HG03354 (cell line): ENCODE data around the gene C10orf90.

Experiments used
- ATAC-seq: cut with Tn5 transposase; IDR thresholded peaks from one replicate; pipeline ENCODE4 v1.9.1; 2021; ENCODE audit warnings: mild to moderate bottlenecking; ENCODE audit not compliant: unreplicated experiment, poor library complexity, severe bottlenecking

The C10orf90 gene

GRCh38 chr10:126454045-126454751 is 216.3 kb downstream of the C10orf90 start:
- ATAC-seq, result no peak

GRCh38 chr10:126452245-126452644 is 218.2 kb downstream of the C10orf90 start:
- no peak for ATAC-seq

GRCh38 chr10:126448091-126448490 is 222.4 kb downstream of the C10orf90 start:
- ATAC-seq, result no peak

GRCh38 chr10:126439942-126440341 is 230.6 kb downstream of the C10orf90 start:
- no peak for ATAC-seq

- ATAC-seq, result no peak
Measured at GRCh38 chr10:126438407-126438783, 232.1 kb downstream of the C10orf90 start.

- no peak for ATAC-seq
Measured at GRCh38 chr10:126437635-126438406, 232.7 kb downstream of the C10orf90 start.

- no peak for ATAC-seq
Measured at GRCh38 chr10:126434235-126434634, 236.3 kb downstream of the C10orf90 start.

- ATAC-seq, result no peak
Measured at GRCh38 chr10:126433351-126433750, 237.1 kb downstream of the C10orf90 start.

- ATAC-seq, result no peak
Measured at GRCh38 chr10:126432507-126432906, 238.0 kb downstream of the C10orf90 start.

GRCh38 chr10:126431816-126432215 is 238.7 kb downstream of the C10orf90 start:
- ATAC-seq, result no peak

- no peak for ATAC-seq
Measured at GRCh38 chr10:126430512-126430911, 240.0 kb downstream of the C10orf90 start.

- no peak for ATAC-seq
Measured at GRCh38 chr10:126429275-126429674, 241.2 kb downstream of the C10orf90 start.

GRCh38 chr10:126425489-126426065 is 244.9 kb downstream of the C10orf90 start:
- no peak for ATAC-seq

GRCh38 chr10:126425032-126425431 is 245.5 kb downstream of the C10orf90 start:
- ATAC-seq, result no peak

GRCh38 chr10:126423732-126424491 is 246.6 kb downstream of the C10orf90 start:
- ATAC-seq, result no peak

GRCh38 chr10:126422567-126422966 is 247.9 kb downstream of the C10orf90 start:
- no peak for ATAC-seq

GRCh38 chr10:126421756-126422256 is 248.7 kb downstream of the C10orf90 start:
- no peak for ATAC-seq

GRCh38 chr10:126420567-126421300 is 249.8 kb downstream of the C10orf90 start:
- ATAC-seq, result no peak

- ATAC-seq, result no peak
Measured at GRCh38 chr10:126417220-126417825, 253.2 kb downstream of the C10orf90 start.
